Measurements from ENCODE around the gene PSAP. TPM values are rescaled to one million over a fixed set of nuclear protein-coding genes. Genes with fewer than 3 reads are reported as not detected.

PSAP gene
- total and polyA plus RNA-seq, 2 experiments from 2014 or later = 151 to 391 TPM

DNA sequence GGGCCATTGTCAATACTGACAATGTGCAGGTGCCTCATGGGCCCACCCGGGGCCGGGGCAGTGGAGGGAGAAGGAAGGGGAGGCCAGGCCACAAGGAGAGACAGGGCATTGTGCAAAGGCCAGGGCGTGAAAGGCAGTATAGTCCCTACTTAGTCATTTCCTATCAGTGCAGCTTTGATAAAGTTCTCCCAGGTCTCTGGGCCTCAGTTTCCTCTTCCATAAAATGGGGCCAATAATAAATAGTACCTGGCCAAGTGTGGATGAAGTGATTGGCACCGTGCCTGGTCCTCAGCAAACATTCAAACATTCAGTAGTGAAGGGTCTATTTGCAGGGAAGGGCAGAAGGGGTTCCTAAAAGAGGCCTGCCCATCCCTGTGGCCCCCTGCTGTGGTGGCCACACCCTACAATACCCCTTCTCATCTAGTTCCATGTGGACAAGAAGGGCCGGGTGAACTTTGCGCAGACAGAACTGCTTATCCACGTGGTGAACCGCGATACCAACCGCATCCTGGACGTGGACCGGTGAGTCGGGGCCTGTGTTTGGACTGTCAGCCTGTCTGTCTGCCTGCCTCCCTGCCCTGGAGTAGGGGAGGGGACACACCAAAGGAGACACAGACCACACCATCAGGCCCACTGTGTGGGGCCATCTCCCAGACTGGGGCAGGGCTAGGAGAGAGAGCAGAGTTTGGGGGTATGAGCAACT is 40.9 kb downstream of the PSAP start:
- no peaks in the 10 kb centered on the region; the same call in 1 of the 2 replicates for H4K20me1 ChIP-seq (replicated peaks; ENCODE audit: insufficient read depth)
- H3K4me2 ChIP-seq = no peak overlapping the region
- H3K27ac ChIP-seq (ENCODE audit: low read depth) = no peak overlapping the region
- no peak overlapping the region for H2AFZ ChIP-seq
- peaks cover 6% of the 10 kb centered on the region for H3K4me1 Mint-ChIP-seq
- peaks cover 6% of the 10 kb centered on the region; the same call in 1 of the 3 replicates for H3K36me3 Mint-ChIP-seq (ENCODE audit: low read depth)
- H3K79me2 ChIP-seq (replicated peaks; ENCODE audit: insufficient read depth) = no peaks in the 10 kb centered on the region
- H3K9me3 Mint-ChIP-seq = no peaks in the 10 kb centered on the region; the same call in 2 of the 3 replicates
- no peak for DNase-seq (ENCODE audit: low spot score)
- 0 out of 2 replicates have a peak, but pooled peaks cover 3% of the 10 kb centered on the region for H3K27me3 ChIP-seq (ENCODE audit: insufficient read depth)
- peaks cover 11% of the 10 kb centered on the region for H3K27me3 Mint-ChIP-seq (ENCODE audit: insufficient read depth, low read depth, poor library complexity)
- H3K4me1 ChIP-seq (ENCODE audit: insufficient read depth) = no peaks in the 10 kb centered on the region
- no peaks in the 10 kb centered on the region for H3F3A ChIP-seq (replicated peaks; ENCODE audit: low read depth)
- ATAC-seq = no peak
- no peak overlapping the region for H3K4me3 Mint-ChIP-seq
- no peaks in the 10 kb centered on the region for H3K36me3 ChIP-seq (ENCODE audit: insufficient read depth)
- no peak overlapping the region for H3K4me3 ChIP-seq
- H3K9me2 ChIP-seq (ENCODE audit: insufficient read depth) = no peaks in the 10 kb centered on the region
- no peak overlapping the region for H3K27ac Mint-ChIP-seq
- no peak for TF ChIP-seq JUNB (IDR thresholded peaks at IDR 0.05; ENCODE audit: unreplicated experiment)
- no peak for TF ChIP-seq STAT1 (IDR thresholded peaks at IDR 0.05; ENCODE audit: unreplicated experiment)
- TF ChIP-seq ZNF114 (CRISPR knock-in tag; IDR thresholded peaks at IDR 0.05) = no peak
- TF ChIP-seq, protein P1, sequence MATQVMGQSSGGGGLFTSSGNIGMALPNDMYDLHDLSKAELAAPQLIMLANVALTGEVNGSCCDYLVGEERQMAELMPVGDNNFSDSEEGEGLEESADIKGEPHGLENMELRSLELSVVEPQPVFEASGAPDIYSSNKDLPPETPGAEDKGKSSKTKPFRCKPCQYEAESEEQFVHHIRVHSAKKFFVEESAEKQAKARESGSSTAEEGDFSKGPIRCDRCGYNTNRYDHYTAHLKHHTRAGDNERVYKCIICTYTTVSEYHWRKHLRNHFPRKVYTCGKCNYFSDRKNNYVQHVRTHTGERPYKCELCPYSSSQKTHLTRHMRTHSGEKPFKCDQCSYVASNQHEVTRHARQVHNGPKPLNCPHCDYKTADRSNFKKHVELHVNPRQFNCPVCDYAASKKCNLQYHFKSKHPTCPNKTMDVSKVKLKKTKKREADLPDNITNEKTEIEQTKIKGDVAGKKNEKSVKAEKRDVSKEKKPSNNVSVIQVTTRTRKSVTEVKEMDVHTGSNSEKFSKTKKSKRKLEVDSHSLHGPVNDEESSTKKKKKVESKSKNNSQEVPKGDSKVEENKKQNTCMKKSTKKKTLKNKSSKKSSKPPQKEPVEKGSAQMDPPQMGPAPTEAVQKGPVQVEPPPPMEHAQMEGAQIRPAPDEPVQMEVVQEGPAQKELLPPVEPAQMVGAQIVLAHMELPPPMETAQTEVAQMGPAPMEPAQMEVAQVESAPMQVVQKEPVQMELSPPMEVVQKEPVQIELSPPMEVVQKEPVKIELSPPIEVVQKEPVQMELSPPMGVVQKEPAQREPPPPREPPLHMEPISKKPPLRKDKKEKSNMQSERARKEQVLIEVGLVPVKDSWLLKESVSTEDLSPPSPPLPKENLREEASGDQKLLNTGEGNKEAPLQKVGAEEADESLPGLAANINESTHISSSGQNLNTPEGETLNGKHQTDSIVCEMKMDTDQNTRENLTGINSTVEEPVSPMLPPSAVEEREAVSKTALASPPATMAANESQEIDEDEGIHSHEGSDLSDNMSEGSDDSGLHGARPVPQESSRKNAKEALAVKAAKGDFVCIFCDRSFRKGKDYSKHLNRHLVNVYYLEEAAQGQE (IDR thresholded peaks at IDR 0.05; ENCODE audit: unreplicated experiment) = no peak
- TF ChIP-seq EZH2 (IDR thresholded peaks at IDR 0.05; ENCODE audit: low read depth, unreplicated experiment) = no peak
- no peak for TF ChIP-seq POLR2AphosphoS5 (IDR thresholded peaks at IDR 0.05; ENCODE audit: low read depth)
- TF ChIP-seq, protein P2, sequence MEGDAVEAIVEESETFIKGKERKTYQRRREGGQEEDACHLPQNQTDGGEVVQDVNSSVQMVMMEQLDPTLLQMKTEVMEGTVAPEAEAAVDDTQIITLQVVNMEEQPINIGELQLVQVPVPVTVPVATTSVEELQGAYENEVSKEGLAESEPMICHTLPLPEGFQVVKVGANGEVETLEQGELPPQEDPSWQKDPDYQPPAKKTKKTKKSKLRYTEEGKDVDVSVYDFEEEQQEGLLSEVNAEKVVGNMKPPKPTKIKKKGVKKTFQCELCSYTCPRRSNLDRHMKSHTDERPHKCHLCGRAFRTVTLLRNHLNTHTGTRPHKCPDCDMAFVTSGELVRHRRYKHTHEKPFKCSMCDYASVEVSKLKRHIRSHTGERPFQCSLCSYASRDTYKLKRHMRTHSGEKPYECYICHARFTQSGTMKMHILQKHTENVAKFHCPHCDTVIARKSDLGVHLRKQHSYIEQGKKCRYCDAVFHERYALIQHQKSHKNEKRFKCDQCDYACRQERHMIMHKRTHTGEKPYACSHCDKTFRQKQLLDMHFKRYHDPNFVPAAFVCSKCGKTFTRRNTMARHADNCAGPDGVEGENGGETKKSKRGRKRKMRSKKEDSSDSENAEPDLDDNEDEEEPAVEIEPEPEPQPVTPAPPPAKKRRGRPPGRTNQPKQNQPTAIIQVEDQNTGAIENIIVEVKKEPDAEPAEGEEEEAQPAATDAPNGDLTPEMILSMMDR (conservative IDR thresholded peaks at IDR 0.05; ENCODE audit: low read depth in 2 of 2) = no peak
- no peak for TF ChIP-seq ZNF462 (CRISPR knock-in tag; IDR thresholded peaks at IDR 0.05)
- TF ChIP-seq CREB1 (CRISPR knock-in tag; IDR thresholded peaks at IDR 0.05; ENCODE audit: low read depth) = no peak
- no peak for TF ChIP-seq NANOG (IDR thresholded peaks at IDR 0.05; ENCODE audit: borderline replicate concordance)
- TF ChIP-seq ETS1 (IDR thresholded peaks at IDR 0.05) = no peak
- no peak for TF ChIP-seq EZH2phosphoT487 (IDR thresholded peaks at IDR 0.05; ENCODE audit: unreplicated experiment)
